Lung (tissue), 12 donors: Measurements from ENCODE around the gene KCNV2. TPM values are rescaled to one million over a fixed set of nuclear protein-coding genes. Genes with fewer than 3 reads are reported as not detected.
"Not testable (repeated sequence)": the region's sequence is repeated elsewhere in the genome, so short reads cannot be mapped to it uniquely, and the experiment has no call there.

Source experiments
- ATAC-seq: fragments of 200-7000 bp; cut with Tn5 transposase; one replicate; pipeline ENCODE4 v1.9.1; 2020; ENCODE audit warnings: moderate number of reproducible peaks; ENCODE audit not compliant: insufficient read depth, low FRiP score
- DNase-seq, 3 donors: peaks; one replicate each; pipeline ENCODE4 v3.0.0-alpha.2; 2013 to 2017
- H3K27ac ChIP-seq, 2 donors: one replicate each; pipeline ENCODE4 v1.5.1; 2013; ENCODE audit warnings: mild to moderate bottlenecking in 2 of 2, moderate library complexity in 2 of 2, control low read depth in 1 of 2, inconsistent platforms in 1 of 2, low read depth in 1 of 2, low read length in 1 of 2
- H3K27me3 ChIP-seq, 3 donors: one replicate each; pipeline ENCODE4 v1.5.1; 2013; ENCODE audit warnings: low read length in 2 of 3; ENCODE audit not compliant: control insufficient read depth in 3 of 3, insufficient read depth in 3 of 3
- H3K36me3 ChIP-seq, 4 donors: one replicate each; pipeline ENCODE4 v1.5.1; 2013; ENCODE audit warnings: low read length in 4 of 4, mild to moderate bottlenecking in 1 of 4, moderate library complexity in 1 of 4; ENCODE audit not compliant: control insufficient read depth in 4 of 4, insufficient read depth in 4 of 4
- H3K4me1 ChIP-seq, 5 donors: one replicate each; pipeline ENCODE4 v1.5.1; 2013; ENCODE audit warnings: low read length in 5 of 5, mild to moderate bottlenecking in 2 of 5, moderate library complexity in 1 of 5; ENCODE audit not compliant: control insufficient read depth in 5 of 5, insufficient read depth in 5 of 5
- H3K4me3 ChIP-seq: one replicate; pipeline ENCODE4 v1.5.1; 2013; ENCODE audit warnings: mild to moderate bottlenecking, control low read depth, moderate library complexity
- H3K9ac ChIP-seq, 2 donors: one replicate each; pipeline ENCODE4 v1.5.1; 2013; ENCODE audit warnings: low read length in 2 of 2, control low read depth in 1 of 2; ENCODE audit not compliant: insufficient read depth in 1 of 2
- H3K9me3 ChIP-seq, 4 donors: one replicate each; pipeline ENCODE4 v1.5.1; 2013; ENCODE audit warnings: low read length in 3 of 4, mild to moderate bottlenecking in 1 of 4, moderate library complexity in 1 of 4; ENCODE audit not compliant: control insufficient read depth in 4 of 4, insufficient read depth in 3 of 4
- WGBS, 2 donors: extraction: QIAGEN DNeasy Blood & Tissue Kit; methylation state at CpG; one replicate each; pipeline ENCODE4 v1.1.7; 2013; 5-methylcytosine and 5-hydroxymethylcytosine counted together
- polyA plus RNA-seq, 2 donors: library from polyadenylated mRNA; stranded (reverse); fragments of 200-250 nt; gene quantifications; one replicate each; pipeline ENCODE4 v1.2.1, GENCODE V29; 2013
- total RNA-seq, 2 donors: library from RNA; depleted of rRNA in 1 of 2; stranded (reverse); fragments of >200 nt in 1 of 2; gene quantifications; one replicate each; pipeline ENCODE4 v1.2.1, GENCODE V29; 2014 to 2021
- TF ChIP-seq, protein P1 (sequence below): IDR thresholded peaks from 2 replicates; pipeline ENCODE4 v1.5.1; 2012; ENCODE audit warnings: mild to moderate bottlenecking; ENCODE audit errors: control extremely low read depth, extremely low read depth
- donor health status: control.
- donor health status: control.
- donor health status: Bipolar disorder and iron deficiency.
- donor health status: healthy.
- donor health status: DM: yes; HTN: yes; CAD: no.

KCNV2 gene
- total and polyA plus RNA-seq, 4 donors: not detected

DNA sequence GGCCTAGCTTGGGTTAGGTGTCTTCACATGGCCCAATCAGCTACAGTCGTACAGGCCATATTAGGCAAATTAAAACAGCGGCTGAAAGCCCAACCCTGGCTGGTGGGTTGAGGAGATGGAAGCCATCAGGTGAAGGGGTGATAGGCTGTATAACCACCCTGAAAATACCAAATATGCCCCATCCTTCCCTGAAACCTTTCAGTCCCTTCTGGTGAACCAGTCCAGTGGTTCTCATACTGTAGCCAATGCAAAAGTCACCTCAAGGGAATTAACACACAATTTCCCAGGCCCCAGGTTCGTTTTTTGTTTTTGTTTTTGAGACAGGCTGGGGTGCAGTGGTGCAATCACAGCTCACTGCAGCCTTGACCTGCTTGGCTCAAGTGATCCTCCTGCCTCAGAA lies 19.8 kb upstream of the KCNV2 start:
- no peak for ATAC-seq

DNA sequence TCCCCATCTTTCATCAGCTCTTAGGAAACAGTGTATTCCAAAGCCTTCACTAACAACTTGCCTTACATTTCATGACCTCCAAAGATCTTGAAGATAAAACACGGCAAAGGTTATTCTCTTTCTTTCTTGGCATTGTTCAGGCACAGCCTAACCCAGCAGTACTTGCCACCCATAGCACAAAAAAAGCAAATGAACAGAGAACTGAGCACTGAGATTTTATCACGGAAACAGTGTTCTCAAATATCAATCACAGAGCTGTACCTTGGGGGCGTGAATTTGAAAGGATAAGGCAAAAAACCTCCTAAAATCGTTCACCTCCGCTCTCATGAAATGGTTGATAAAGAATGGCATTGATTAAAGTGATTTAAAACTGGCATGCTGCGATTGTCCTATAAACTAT lies 16.9 kb upstream of the KCNV2 start:
- peaks cover 0 to 3% (median 0%) of the 10 kb centered on the region in 4 donors for H3K36me3 ChIP-seq
- ATAC-seq (no peak), DNase-seq (no peak)
- WGBS, 2 donors: 78 to 79% methylated on average over 6 of the region's 6 CpGs
- H3K9ac ChIP-seq: no peak overlapping the region
- H3K27ac ChIP-seq: no peak overlapping the region
- TF ChIP-seq, protein P1, sequence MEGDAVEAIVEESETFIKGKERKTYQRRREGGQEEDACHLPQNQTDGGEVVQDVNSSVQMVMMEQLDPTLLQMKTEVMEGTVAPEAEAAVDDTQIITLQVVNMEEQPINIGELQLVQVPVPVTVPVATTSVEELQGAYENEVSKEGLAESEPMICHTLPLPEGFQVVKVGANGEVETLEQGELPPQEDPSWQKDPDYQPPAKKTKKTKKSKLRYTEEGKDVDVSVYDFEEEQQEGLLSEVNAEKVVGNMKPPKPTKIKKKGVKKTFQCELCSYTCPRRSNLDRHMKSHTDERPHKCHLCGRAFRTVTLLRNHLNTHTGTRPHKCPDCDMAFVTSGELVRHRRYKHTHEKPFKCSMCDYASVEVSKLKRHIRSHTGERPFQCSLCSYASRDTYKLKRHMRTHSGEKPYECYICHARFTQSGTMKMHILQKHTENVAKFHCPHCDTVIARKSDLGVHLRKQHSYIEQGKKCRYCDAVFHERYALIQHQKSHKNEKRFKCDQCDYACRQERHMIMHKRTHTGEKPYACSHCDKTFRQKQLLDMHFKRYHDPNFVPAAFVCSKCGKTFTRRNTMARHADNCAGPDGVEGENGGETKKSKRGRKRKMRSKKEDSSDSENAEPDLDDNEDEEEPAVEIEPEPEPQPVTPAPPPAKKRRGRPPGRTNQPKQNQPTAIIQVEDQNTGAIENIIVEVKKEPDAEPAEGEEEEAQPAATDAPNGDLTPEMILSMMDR: no peak
- no peaks in the 10 kb centered on the region for H3K9me3 ChIP-seq
- H3K4me1 ChIP-seq: peaks cover 0 to 2% (median 0%) of the 10 kb centered on the region in 5 donors
- H3K27me3 ChIP-seq: no peaks in the 10 kb centered on the region
- no peak overlapping the region for H3K4me3 ChIP-seq

More for the DNA sequence above, 19.8 kb upstream of the KCNV2 start:
- H3K36me3 ChIP-seq: no peaks in the 10 kb centered on the region
- H3K27ac ChIP-seq: no peak overlapping the region
- H3K4me3 ChIP-seq: no peak overlapping the region
- H3K4me1 ChIP-seq: peaks cover 0 to 2% (median 0%) of the 10 kb centered on the region in 5 donors
- peaks cover 0 to 2% (median 0%) of the 10 kb centered on the region in 4 donors for H3K9me3 ChIP-seq
- WGBS, 2 donors: 86 to 91% methylated on average over 3 of the region's 3 CpGs
- no peaks in the 10 kb centered on the region for H3K27me3 ChIP-seq
- no peak for DNase-seq
- TF ChIP-seq, protein P1: no peak
- no peak overlapping the region for H3K9ac ChIP-seq

DNA sequence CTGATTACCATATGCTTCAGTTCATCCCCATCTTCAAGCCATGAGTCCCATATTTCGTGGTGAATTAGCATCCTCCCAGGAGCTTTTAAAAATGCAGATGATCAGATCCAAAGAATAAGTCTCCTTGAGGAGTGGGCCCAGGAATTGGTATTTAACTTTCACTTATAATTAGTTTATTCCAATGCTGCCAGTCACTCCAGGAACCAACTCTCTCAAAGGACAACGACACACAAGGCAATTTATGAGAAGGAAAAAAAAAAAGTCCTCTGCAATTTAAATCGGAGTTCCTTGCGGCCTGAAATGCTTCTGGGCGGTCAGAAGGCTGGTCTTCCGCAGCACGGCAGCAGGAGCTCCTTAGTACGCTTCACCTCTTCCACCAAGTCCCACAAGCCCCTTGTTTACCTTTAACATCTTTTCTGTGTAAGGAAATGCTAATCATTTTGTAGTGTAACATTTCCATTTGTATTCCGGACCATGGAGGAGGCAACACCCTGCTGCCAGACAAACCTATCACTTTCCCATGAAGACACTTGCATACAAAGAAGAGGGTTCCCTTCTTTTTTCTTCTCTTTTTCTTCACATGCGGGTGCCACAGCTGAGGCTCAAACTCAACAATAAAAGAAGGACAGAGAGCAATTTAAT lies 16.3 kb upstream of the KCNV2 start:
- TF ChIP-seq, protein P1: no peak
- Histone ChIP-seq H3K4me1 (peaks cover 0 to 2% (median 0%) of the 10 kb centered on the region in 5 donors), H3K9me3 (no peaks in the 10 kb centered on the region), H3K36me3 (peaks cover 0 to 3% (median 0%) of the 10 kb centered on the region in 4 donors), H3K27me3 (no peaks in the 10 kb centered on the region), H3K9ac (no peak overlapping the region), H3K4me3 (no peak overlapping the region), H3K27ac (no peak overlapping the region)
- DNase-seq: no peak
- WGBS, 2 donors: 87 to 88% methylated on average over 10 of the region's 10 CpGs
- ATAC-seq: no peak

DNA sequence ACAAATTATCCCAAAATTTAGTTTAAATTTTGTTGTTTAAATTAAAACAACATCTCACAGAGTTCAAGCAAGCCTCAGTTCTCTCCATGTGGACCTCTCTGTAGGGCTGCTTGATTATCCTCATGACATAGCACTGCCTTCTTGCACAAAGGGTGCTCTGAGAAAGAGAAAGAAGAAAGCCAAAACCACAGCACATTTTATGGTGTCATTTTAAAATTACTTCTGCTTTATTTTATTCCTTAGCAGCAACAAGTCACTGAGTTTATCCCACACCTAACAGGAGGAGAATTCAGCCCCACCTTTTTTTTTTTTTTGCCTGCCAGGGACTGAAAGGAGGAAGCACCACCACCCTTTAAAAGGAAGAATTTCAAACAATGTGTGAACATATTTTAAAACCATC lies 12.8 kb upstream of the KCNV2 start:
- no peak overlapping the region for H3K9ac ChIP-seq
- H3K4me1 ChIP-seq: peaks cover 0 to 2% (median 0%) of the 10 kb centered on the region in 5 donors
- no peaks in the 10 kb centered on the region for H3K9me3 ChIP-seq
- no peak for ATAC-seq
- no peak overlapping the region for H3K27ac ChIP-seq
- TF ChIP-seq, protein P1: no peak
- peaks cover 0 to 3% (median 0%) of the 10 kb centered on the region in 4 donors for H3K36me3 ChIP-seq
- no peak overlapping the region for H3K4me3 ChIP-seq
- no peak for DNase-seq
- no peaks in the 10 kb centered on the region for H3K27me3 ChIP-seq

DNA sequence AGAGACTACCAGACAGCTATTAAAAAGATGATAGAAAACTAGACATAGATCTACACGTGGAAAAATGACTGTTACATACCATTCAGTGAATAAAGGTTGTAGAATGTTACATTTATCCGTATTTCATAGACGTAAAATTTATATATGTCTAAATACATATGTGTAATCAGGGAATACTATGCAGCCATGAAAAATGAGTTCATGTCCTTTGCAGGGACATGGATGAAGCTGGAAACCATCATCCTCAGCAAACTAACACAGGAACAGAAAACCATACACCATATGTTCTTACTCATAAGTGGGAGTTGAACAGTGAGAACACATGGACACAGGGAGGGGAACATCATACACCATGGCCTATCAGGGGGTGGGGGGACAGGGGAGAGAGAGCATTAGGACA lies 10.1 kb upstream of the KCNV2 start:
- DNase-seq, H3K9ac ChIP-seq, H3K27me3 ChIP-seq, H3K4me1 ChIP-seq, H3K4me3 ChIP-seq, H3K9me3 ChIP-seq, ATAC-seq, H3K36me3 ChIP-seq, H3K27ac ChIP-seq: not testable (repeated sequence)
- WGBS, 2 donors: 97% methylated on average over 3 of the region's 3 CpGs
